Measurements from ENCODE around the gene RASA4B.

The RASA4B gene

DNA sequence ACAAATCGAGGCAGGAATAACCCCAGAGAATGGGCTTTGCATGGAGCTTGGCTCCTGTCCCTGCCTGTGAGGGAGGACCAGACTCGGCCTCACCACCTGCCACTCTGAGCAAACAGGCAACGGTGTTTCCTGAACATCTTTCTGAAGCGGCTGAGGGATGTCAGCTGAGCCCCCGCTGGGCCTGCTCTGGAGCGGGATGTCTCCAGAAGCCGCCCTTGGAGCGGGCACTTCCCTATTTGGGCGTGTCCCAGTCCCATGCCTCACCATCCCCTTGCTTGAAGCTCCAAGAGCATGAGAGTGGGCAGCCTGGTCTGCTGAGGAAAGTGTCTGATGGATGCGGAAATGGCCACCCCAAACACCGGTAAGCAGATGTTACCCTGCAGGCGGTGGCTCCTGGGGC is 63.1 kb downstream of the RASA4B start:
- no peak for DNase-seq (ENCODE audit: low read depth in 1 of 2, low spot score in 1 of 2)

DNA sequence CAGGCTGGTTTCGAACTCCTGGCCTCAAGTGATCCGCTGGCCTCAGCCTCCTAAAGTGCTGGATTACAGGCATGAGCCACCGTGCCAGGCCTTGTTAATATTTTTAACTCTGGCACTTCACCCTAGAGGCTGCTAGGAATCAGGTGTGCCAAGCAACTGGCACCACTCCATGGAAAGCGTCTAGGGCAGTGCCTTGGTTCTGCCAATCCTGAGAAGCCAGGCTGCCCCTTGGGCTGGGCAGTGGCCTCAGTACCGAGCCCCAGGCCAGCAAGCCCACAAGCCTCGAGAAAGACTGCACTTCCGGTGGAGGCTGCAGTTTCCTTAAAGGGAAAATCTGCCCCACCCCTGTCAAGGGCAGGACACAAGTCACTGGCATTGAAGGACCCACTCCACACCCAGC is 64.3 kb downstream of the RASA4B start:
- no peak for DNase-seq (ENCODE audit: low read depth in 1 of 2, low spot score in 1 of 2)

DNA sequence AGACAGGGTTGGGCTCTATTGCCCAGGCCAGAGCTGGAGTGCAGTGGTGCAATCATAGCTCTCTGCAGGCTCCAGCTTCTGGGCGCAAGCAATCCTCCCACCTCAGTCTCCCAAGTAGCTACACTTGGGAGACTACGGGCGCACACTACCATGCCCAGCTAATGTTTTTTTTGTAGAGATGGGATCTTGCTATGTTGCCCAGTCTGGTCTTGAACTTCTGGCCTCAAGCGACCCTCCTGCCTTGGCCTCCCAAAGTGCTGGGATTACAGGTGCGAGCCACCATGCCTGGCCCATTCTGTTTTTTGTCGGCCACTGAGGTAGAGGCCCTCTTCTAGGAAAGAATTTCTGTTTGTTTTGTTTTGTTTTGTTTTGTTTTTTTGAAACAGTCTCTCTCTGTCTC is 65.1 kb downstream of the RASA4B start:
- DNase-seq (ENCODE audit: low read depth in 1 of 2, low spot score in 1 of 2): no peak

DNA sequence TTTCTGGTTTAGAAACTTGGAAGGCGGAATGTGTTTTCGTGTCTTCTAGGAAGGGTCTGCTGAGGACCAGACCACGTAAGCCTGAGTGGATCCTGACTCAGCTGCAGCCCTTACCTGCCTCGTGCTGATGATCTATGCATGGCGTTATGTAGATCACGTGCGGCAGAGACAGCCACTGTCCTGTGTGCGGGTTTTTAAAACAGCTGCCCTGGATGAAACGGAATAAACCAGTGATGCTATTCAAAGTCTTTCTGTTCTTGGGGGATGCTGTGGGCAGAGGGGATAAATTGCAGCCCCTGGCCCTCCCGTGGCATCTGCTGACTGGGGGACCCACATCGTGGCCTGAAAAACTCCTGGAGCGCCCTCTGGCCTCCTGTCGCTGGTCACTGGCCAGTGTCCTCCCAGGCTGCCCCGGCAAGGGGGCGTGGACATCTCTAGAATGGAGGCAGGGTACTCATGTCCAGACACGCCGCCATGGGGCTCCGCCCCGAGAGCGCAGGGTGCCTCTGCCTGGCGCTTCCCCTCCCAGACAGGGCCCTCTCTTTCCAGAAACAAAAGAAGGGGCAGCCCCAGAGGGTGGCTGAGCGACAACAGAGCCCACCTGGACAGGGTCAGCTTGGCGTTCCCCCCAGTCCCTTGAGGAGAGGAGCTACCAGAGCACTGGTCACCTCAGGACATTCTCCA is 66.1 kb downstream of the RASA4B start:
- no peak for DNase-seq (ENCODE audit: low read depth in 1 of 2, low spot score in 1 of 2)

DNA sequence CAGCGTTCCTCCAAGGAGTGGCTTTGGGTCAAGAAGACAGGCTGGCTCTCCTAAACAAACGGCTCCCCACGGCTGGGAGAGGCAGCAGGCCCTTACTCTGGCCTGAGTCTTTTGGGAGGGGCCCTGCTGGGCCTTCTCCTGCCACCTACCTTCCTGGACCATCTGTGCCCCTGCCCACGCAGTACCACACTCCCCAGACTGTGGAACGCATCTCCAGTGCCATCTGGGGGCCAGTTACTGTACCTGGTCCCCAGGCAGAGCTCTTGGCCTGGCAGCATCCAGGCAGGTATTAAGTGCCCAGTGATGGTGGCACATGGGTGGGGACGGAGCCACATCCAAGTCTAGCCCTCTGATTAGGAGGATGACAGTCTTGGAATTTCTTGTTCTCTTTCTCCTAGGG is 67.3 kb downstream of the RASA4B start:
- peak; percentile 31 to 33 for DNase-seq (ENCODE audit: low read depth in 1 of 2, low spot score in 1 of 2)

DNA sequence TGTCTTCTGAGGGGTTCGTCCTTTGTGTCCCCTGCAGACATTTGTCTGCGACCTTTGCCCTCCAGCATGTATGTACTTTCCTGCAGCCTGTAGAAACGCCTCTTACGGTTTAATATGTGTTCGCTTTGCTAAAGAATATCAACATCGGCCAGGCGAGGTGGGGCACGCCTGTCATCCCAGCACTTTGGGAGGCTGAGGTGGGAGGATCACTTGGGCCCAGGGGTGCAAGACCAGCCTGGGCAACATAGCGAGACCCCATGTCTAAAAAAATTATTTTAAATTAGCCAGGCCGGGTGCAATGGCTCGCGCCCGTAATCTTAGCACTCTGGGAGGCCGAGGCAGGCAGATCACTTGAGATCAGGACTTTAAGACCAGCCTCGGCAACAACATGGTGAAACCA is 68.4 kb downstream of the RASA4B start:
- no peak for DNase-seq (ENCODE audit: low read depth in 1 of 2, low spot score in 1 of 2)

DNA sequence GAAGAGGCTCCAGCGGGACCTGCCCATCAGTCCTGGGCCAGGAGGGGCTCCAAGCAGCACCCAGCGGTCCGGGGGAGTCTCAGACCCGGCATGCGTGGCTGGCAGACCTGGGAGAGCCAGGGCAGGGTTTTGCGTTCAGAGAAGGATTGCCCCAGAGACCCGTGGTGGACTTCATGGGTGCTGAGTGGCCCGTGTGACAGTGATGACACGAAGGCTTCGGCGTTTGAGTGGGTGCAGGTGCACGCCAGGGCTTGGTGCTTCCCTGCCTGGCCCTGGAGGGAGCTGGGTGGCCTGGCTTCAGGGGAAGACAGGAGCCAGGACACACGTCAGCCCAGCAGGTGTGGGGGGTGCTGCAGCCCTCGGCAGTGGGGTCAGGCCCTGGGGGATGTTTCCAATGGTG is 70.3 kb downstream of the RASA4B start:
- DNase-seq (ENCODE audit: low read depth in 1 of 2, low spot score in 1 of 2): no peak

DNA sequence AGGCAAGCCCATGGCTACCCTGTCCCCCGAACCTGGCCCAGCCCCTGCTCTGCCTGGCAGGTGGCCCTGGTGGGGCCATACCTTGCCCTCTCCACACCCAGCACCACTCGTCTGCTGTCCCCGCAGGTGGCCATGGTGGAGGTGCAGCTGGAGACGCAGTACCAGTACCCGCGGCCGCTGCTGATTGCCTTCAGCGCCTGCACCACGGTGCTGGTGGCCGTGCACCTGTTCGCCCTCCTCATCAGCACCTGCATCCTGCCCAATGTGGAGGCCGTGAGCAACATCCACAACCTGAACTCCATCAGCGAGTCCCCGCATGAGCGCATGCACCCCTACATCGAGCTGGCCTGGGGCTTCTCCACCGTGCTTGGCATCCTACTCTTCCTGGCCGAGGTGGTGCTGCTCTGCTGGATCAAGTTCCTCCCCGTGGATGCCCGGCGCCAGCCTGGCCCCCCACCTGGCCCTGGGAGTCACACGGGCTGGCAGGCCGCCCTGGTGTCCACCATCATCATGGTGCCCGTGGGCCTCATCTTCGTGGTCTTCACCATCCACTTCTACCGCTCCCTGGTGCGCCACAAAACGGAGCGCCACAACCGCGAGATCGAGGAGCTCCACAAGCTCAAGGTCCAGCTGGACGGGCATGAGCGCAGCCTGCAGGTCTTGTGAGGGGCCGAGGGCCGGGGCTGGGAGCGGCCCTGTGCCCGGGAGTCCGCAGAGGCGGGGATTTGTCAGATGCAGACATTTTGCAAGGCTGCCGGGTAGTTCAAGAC is 71.0 kb downstream of the RASA4B start:
- no peak for DNase-seq (ENCODE audit: low read depth in 1 of 2, low spot score in 1 of 2)

DNA sequence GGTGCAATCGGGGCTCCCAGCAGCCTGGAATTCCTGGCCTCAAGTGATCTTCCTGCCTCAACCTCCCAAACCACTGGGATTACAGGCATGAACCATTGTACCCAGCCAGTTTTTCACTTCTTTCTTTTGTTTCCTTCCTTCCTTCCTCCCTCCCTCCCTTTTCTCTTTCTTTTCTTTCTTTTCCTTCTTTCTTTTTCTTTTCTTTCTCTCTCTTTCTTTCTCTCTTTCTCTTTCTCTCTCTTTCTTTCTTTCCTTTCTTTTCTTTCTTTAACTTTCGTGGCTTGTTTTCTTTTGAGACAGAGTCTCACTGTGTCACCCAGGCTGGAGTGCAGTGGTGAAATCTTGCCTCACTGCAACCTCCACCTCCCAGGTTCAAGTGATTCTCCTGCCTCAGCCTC is 71.9 kb downstream of the RASA4B start:
- DNase-seq (ENCODE audit: low read depth in 1 of 2, low spot score in 1 of 2): no peak

DNA sequence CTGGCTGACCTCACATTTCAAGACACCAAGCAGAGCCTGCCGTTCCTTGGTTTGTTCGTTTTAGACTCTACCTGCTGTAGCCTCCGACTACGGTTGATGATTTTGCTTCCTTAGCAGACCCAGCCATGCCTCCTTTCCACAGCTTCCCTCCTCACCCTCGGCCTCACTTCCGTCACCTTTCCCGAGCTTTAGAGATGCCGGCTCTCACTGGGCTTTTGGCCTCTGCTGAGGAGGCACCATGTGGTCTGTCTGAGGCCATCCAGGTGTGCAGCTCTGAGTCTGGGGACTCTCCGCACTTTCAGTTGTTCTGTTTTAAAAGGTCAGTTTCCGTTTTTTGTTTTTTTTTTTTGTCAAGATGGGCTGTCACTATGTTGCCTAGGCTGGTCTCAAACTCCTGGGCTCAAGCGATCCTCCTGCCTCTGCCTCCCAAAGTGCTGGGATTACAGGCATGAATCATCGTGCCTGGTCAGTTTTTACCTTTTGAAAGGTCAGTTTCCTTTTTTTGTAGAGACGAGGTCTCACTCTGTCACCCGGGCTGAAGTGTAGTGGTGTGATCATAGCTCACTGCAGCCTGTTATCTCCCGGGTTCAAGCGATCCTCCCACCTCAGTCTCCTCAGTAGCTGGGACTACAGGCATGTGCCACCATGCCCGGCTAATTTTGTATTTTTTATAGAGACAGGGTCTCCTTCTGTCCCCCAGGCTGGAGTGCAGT is 72.5 kb downstream of the RASA4B start:
- no peak for DNase-seq (ENCODE audit: low read depth in 1 of 2, low spot score in 1 of 2)

DNA sequence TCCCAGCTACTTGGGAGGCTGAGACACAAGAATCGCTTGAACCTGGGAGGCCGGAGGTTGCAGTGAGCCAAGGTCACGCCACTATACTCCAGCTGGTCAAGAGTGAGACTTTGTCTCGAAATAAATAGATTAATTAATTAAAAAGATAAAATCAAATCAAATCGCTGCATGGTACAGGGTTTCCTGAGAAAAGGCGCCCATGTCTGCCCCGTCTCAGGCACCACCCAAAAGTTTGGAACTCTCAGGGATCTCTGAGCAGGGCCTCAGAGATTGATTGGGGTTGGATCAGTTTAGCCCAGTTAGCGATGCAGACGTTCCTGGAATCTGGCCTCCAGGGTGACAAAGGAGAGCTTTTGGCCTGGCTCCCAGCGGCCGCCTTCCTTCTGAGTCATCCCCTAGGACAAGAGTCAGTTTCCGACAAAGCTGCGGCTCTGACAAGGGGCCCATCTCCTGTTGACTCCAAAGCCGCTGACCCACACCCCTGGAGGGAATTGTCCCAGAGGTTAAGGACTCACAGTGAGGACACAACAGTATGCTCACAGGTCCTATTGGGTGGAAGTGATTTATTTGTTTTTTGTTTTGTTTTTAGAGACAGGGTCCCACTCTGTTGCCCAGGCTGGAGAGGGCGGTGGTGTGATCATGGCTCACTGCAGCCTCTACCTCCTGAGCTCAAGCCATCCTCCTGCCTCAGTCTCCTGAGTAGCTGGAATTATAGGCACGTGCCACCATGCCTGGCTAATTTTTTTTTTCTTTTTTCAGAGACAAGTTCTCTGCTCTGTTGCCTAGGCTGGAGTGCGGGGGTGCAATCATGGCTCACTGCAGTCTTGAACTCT is 77.4 kb downstream of the RASA4B start:
- DNase-seq (ENCODE audit: low read depth in 1 of 2, low spot score in 1 of 2): no peak

DNA sequence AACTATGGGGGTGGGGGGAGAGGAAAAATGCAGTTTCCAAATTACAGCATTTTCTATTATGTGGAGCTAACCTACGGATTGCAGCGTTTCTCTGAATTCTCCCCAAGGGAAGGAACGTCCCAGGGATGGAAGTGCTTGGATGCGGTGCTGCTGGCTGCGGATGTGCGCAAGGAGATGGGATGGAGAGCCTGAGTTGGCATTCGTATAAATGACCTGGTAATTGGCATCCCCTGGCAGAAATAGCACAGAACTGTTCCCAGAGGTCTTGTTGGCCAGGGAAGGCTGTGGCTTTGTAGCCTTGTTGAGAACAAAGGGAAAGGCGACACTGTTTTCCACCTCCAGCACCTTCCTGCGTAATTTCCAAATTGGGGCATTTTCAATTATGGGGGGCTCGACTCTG is 81.5 kb downstream of the RASA4B start:
- DNase-seq (ENCODE audit: low read depth in 1 of 2, low spot score in 1 of 2): no peak

DNA sequence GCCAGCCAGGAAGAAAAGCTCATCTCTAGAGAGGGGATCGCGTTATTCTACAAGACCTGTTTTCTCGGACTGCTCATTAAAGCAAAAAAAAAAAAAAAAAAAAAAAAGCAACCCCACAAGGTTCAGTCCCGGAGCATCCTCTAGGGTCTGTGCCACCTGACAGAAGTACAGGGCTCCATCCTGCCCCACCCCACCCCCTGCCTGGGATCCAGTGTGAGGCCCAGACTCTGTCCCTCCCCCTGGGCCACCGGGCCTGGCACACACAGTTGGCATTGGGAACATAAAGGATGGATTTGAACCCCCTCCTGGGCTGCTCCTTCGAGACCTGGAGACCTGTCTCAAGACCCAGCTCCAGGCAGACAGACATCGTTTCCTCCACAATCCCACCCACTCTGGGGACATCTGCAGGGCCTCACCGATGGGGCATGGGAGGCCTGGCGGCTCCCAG is 83.5 kb downstream of the RASA4B start:
- no peak for DNase-seq (ENCODE audit: low read depth in 1 of 2, low spot score in 1 of 2)

DNA sequence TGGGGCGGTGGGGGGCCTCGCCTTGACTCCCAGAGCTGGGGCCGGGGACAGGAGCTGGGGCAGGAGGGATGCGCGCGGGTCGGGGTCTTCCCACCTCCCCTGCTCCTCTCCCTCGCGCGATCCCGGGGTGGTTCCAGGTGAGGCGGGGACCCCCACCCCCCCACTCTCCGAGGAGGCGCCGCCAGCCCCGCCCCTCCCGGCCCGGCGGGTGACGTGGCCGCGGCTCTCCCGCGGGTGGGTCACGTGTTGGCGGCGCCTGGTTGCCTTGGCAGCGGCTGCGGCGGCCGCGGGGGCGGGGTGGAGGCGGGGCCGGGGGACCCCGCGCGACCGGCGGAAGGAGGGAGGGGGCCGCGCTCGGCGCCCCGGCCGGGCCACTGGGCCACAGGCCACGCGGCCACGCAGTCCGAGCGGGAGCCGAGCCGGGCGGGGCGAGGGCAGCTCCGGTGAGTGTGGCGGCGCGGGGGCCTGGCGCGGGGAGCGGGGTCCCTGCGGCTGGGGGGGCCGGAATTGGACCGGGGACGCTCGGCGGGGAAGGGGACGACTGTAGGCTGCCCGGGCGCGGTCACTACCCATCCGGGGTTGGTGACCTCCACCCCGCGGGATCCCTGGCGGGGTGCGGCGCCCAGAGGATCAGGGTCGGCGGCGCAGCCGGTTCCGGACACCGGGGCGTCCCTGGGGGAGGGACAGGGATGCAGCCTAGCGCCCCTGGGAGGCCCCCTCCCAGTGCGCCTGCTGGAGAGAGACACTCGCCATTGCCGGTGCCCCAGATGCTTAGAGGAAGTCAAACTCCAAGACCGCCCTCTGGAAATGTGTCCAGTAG is 84.1 kb downstream of the RASA4B start, which contains the start of gene ORAI2:
ORAI2 (plus strand) TSS at position 357 of the 820 bp plus-strand sequence. CDS start 5,382 bp downstream, outside the sequence.
- peak; percentile 79 to 84 for DNase-seq (ENCODE audit: low read depth in 1 of 2, low spot score in 1 of 2)
